NCI-H2227 treated with DMSO at 0.1 percent for 48 hours (cell line): Measurements from ENCODE around the gene MIER1.
A peak's percentile ranks its signal among the peaks of the same experiment; 100 is the strongest.
"Not testable (repeated sequence)": the region's sequence is repeated elsewhere in the genome, so short reads cannot be mapped to it uniquely, and the experiment has no call there.

Source experiments
- DNase-seq: peaks from one replicate; lab custom pipeline; 2025; lab: John Stamatoyannopoulos, UW

MIER1 gene

GRCh38 chr1:66924756-66925557, at the start of gene MIER1, which contains the start of gene DNAI4:
MIER1 (plus strand) TSS chr1:66924990; CDS start chr1:66925029, 39 bp downstream.
DNAI4 (minus strand) TSS chr1:66924856; CDS start chr1:66924831, 25 bp downstream.
- DNase-seq = peak; percentile 99

GRCh38 chr1:66876664-66877063, 48.1 kb upstream of the MIER1 start:
- DNase-seq = no peak

- no peak for DNase-seq
These were observed 35.8 kb upstream of the MIER1 start for GRCh38 chr1:66889030-66889429.

- DNase-seq = no peak
These were observed 34.2 kb upstream of the MIER1 start for GRCh38 chr1:66890621-66891020.

- DNase-seq = no peak
These were observed 31.1 kb upstream of the MIER1 start for GRCh38 chr1:66893712-66894111.

GRCh38 chr1:66915203-66915602, 9.6 kb upstream of the MIER1 start:
- DNase-seq = not testable (repeated sequence)

GRCh38 chr1:66916320-66916719, 8.5 kb upstream of the MIER1 start:
- no peak for DNase-seq

GRCh38 chr1:66917476-66917875, 7.3 kb upstream of the MIER1 start:
- DNase-seq = no peak

GRCh38 chr1:66919063-66919462, 5.7 kb upstream of the MIER1 start:
- DNase-seq = no peak

- DNase-seq = no peak
These were observed 5.0 kb upstream of the MIER1 start for GRCh38 chr1:66919828-66920227.

GRCh38 chr1:66920543-66920942, 4.2 kb upstream of the MIER1 start:
- DNase-seq = no peak

- DNase-seq = no peak
These were observed 744 bp downstream of the MIER1 start for GRCh38 chr1:66925558-66925910.

- peak; percentile 27 for DNase-seq
These were observed 1.2 kb downstream of the MIER1 start for GRCh38 chr1:66925944-66926343.

GRCh38 chr1:66927528-66927927, 2.7 kb downstream of the MIER1 start:
- DNase-seq = no peak

GRCh38 chr1:66929146-66929688, 4.4 kb downstream of the MIER1 start:
- no peak for DNase-seq

- DNase-seq = no peak
These were observed 4.9 kb downstream of the MIER1 start for GRCh38 chr1:66929691-66929998.

- peak; percentile 87 for DNase-seq
These were observed 5.4 kb downstream of the MIER1 start for GRCh38 chr1:66929999-66930822.

GRCh38 chr1:66930823-66931174, 6.0 kb downstream of the MIER1 start:
- no peak for DNase-seq

- DNase-seq = no peak
These were observed 6.8 kb downstream of the MIER1 start for GRCh38 chr1:66931590-66931989.

GRCh38 chr1:66932291-66932690, 7.5 kb downstream of the MIER1 start:
- no peak for DNase-seq

GRCh38 chr1:66933887-66934700, 9.3 kb downstream of the MIER1 start:
- DNase-seq = no peak

- no peak for DNase-seq
These were observed 12.9 kb downstream of the MIER1 start for GRCh38 chr1:66937529-66938234.
